WTC11 (cell line): ENCODE data around the gene SYCP3. TPM values are rescaled to one million over a fixed set of nuclear protein-coding genes. Genes with fewer than 3 reads are reported as not detected.

Experiments used
- ATAC-seq: fragments of 200-7000 bp; cut with Tn5 transposase; 2 replicates; pipeline ENCODE4 v1.10.0; 2021; ENCODE audit warnings: mild to moderate bottlenecking, moderate library complexity
- CTCF ChIA-PET: fragments of 300-600 bp; sonication (Branson Sonifier 250); formaldehyde crosslinking; loops from one replicate; lab custom pipeline; 2021; ENCODE audit warnings: antibody characterized with exemption; lab: Charles Lee
- POLR2A ChIA-PET: fragments of 350-600 bp; sonication (Branson Sonifier 250); formaldehyde crosslinking; loops from one replicate; lab custom pipeline; 2021; ENCODE audit warnings: antibody characterized with exemption; lab: Charles Lee
- DNase-seq: peaks from one replicate; pipeline ENCODE4 v3.0.0; 2021; ENCODE audit warnings: low spot score
- H3K27ac Mint-ChIP-seq: 2 replicates; pipeline ENCODE4 v1.8.0; 2021; ENCODE audit warnings: mixed read lengths
- H3K27me3 Mint-ChIP-seq: 2 replicates; pipeline ENCODE4 v1.8.0; 2021; ENCODE audit warnings: low read depth, mild to moderate bottlenecking, moderate library complexity, mixed read lengths
- H3K36me3 Mint-ChIP-seq: 2 replicates; pipeline ENCODE4 v1.8.0; 2021; ENCODE audit warnings: mixed read lengths
- H3K4me1 Mint-ChIP-seq: 2 replicates; pipeline ENCODE4 v1.8.0; 2022; ENCODE audit warnings: mixed read lengths
- H3K4me3 Mint-ChIP-seq: 2 replicates; pipeline ENCODE4 v1.8.0; 2021; ENCODE audit warnings: mild to moderate bottlenecking, moderate library complexity, mixed read lengths
- H3K9me3 Mint-ChIP-seq: 2 replicates; pipeline ENCODE4 v1.8.0; 2021; ENCODE audit warnings: mixed read lengths
- AFF4 ChIP-seq: sonication (generic); formaldehyde crosslinking; IDR thresholded peaks from 2 replicates; pipeline ENCODE4 v1.8.1; 2023; ENCODE audit warnings: mild to moderate bottlenecking, missing genetic modification reagents, borderline replicate concordance
- ATF6 ChIP-seq: sonication (generic); formaldehyde crosslinking; IDR thresholded peaks from 2 replicates; pipeline ENCODE4 v1.8.1; 2023; ENCODE audit warnings: mild to moderate bottlenecking, missing genetic modification reagents
- CBFB ChIP-seq: sonication (generic); formaldehyde crosslinking; IDR thresholded peaks from 2 replicates; pipeline ENCODE4 v1.8.1; 2022; ENCODE audit warnings: mild to moderate bottlenecking, low read depth, missing genetic modification reagents
- CDX4 ChIP-seq: fragments of 250-450 bp; sonication (Bioruptor Pico); IDR thresholded peaks from 2 replicates; pipeline ENCODE4 v1.9.0; 2021; ENCODE audit warnings: moderate library complexity, mild to moderate bottlenecking, inconsistent platforms, borderline replicate concordance
- ESRRA ChIP-seq: sonication (generic); formaldehyde crosslinking; IDR thresholded peaks from 2 replicates; pipeline ENCODE4 v1.8.1; 2022; ENCODE audit warnings: mild to moderate bottlenecking, missing genetic modification reagents, borderline replicate concordance
- GABPB1 ChIP-seq: sonication (generic); formaldehyde crosslinking; IDR thresholded peaks from 2 replicates; pipeline ENCODE4 v1.8.1; 2023; ENCODE audit warnings: mild to moderate bottlenecking, missing genetic modification reagents
- HMGA2 ChIP-seq: fragments of 250-450 bp; sonication (Bioruptor Pico); IDR thresholded peaks from 2 replicates; pipeline ENCODE4 v1.4.0; 2021; ENCODE audit warnings: mild to moderate bottlenecking, moderate library complexity
- JAZF1 ChIP-seq: fragments of 250-450 bp; sonication (Bioruptor Pico); IDR thresholded peaks from 2 replicates; pipeline ENCODE4 v1.9.0; 2021; ENCODE audit warnings: moderate library complexity, mild to moderate bottlenecking, inconsistent platforms
- JUN ChIP-seq: sonication (generic); formaldehyde crosslinking; IDR thresholded peaks from 2 replicates; pipeline ENCODE4 v1.8.0; 2023; ENCODE audit warnings: mild to moderate bottlenecking, missing genetic modification reagents
- KAT7 ChIP-seq: sonication (generic); formaldehyde crosslinking; IDR thresholded peaks from 2 replicates; pipeline ENCODE4 v1.8.1; 2023; ENCODE audit warnings: missing genetic modification reagents, mild to moderate bottlenecking, borderline replicate concordance
- MYBL2 ChIP-seq: sonication (generic); formaldehyde crosslinking; IDR thresholded peaks from 2 replicates; pipeline ENCODE4 v1.8.1; 2023; ENCODE audit warnings: mild to moderate bottlenecking, moderate library complexity, missing genetic modification reagents
- NFATC4 ChIP-seq: fragments of 250-450 bp; sonication (Bioruptor Pico); IDR thresholded peaks from 2 replicates; pipeline ENCODE4 v1.9.0; 2021; ENCODE audit warnings: mild to moderate bottlenecking
- NR1H2 ChIP-seq: sonication (generic); formaldehyde crosslinking; IDR thresholded peaks from 2 replicates; pipeline ENCODE4 v1.9.0; 2021; ENCODE audit warnings: mild to moderate bottlenecking, moderate library complexity, missing genetic modification reagents
- NR3C1 ChIP-seq: sonication (generic); formaldehyde crosslinking; conservative IDR thresholded peaks from 2 replicates; pipeline ENCODE4 v1.8.1; 2023; ENCODE audit warnings: low read depth, mild to moderate bottlenecking, missing genetic modification reagents
- RORB ChIP-seq: fragments of 250-450 bp; sonication (Bioruptor Pico); IDR thresholded peaks from 2 replicates; pipeline ENCODE4 v1.9.0; 2021; ENCODE audit warnings: mild to moderate bottlenecking
- SMAD3 ChIP-seq: sonication (generic); formaldehyde crosslinking; IDR thresholded peaks from 2 replicates; pipeline ENCODE4 v1.8.0; 2022; ENCODE audit warnings: missing genetic modification reagents, mild to moderate bottlenecking, borderline replicate concordance
- SP1 ChIP-seq: sonication (generic); formaldehyde crosslinking; conservative IDR thresholded peaks from 2 replicates; pipeline ENCODE4 v1.8.1; 2022; ENCODE audit warnings: missing genetic modification reagents
- TCF7 ChIP-seq: sonication (generic); formaldehyde crosslinking; IDR thresholded peaks from 2 replicates; pipeline ENCODE4 v1.8.0; 2022; ENCODE audit warnings: mild to moderate bottlenecking, low read depth, missing genetic modification reagents, moderate library complexity
- TP53 ChIP-seq: sonication (generic); formaldehyde crosslinking; IDR thresholded peaks from 2 replicates; pipeline ENCODE4 v1.8.1; 2023; ENCODE audit warnings: mild to moderate bottlenecking, missing genetic modification reagents
- USF1 ChIP-seq: sonication (generic); formaldehyde crosslinking; IDR thresholded peaks from 2 replicates; pipeline ENCODE4 v1.8.0; 2022; ENCODE audit warnings: mild to moderate bottlenecking, missing genetic modification reagents
- total RNA-seq: library from RNA; stranded (reverse); gene quantifications from 3 replicates; pipeline ENCODE4 v1.2.3, GENCODE V29; 2021
- TF ChIP-seq, protein P1 (sequence below): fragments of 250-450 bp; sonication (Bioruptor Pico); IDR thresholded peaks from 2 replicates; pipeline ENCODE4 v1.9.0; 2021; ENCODE audit warnings: mild to moderate bottlenecking
- TF ChIP-seq, protein P2 (sequence below): sonication (generic); formaldehyde crosslinking; IDR thresholded peaks from 2 replicates; pipeline ENCODE4 v1.8.1; 2023; ENCODE audit warnings: mild to moderate bottlenecking, moderate library complexity, missing genetic modification reagents
- TF ChIP-seq, protein P3 (sequence below): sonication (generic); formaldehyde crosslinking; IDR thresholded peaks from 2 replicates; pipeline ENCODE4 v1.8.0; 2022; ENCODE audit warnings: mild to moderate bottlenecking, missing genetic modification reagents

Gene SYCP3
- total RNA-seq, 1 experiment from 2014 or later: 0.15 TPM

GRCh38 chr12:101700299-101700820, 38.9 kb downstream of the SYCP3 start:
- TF ChIP-seq USF1 (CRISPR knock-in tag) (no peak), GABPB1 (CRISPR knock-in tag) (no peak), RORB (CRISPR knock-in tag) (no peak), JUN (CRISPR knock-in tag) (no peak), JAZF1 (CRISPR knock-in tag) (no peak), SMAD3 (CRISPR knock-in tag) (no peak), TP53 (CRISPR knock-in tag) (no peak), NFATC4 (CRISPR knock-in tag) (no peak), CDX4 (CRISPR knock-in tag) (no peak), TCF7 (CRISPR knock-in tag) (no peak), KAT7 (CRISPR knock-in tag) (no peak), AFF4 (no peak), CBFB (CRISPR knock-in tag) (no peak), NR3C1 (CRISPR knock-in tag) (no peak), ESRRA (CRISPR knock-in tag) (no peak)
- TF ChIP-seq, protein P1, sequence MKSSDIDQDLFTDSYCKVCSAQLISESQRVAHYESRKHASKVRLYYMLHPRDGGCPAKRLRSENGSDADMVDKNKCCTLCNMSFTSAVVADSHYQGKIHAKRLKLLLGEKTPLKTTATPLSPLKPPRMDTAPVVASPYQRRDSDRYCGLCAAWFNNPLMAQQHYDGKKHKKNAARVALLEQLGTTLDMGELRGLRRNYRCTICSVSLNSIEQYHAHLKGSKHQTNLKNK (CRISPR knock-in tag): no peak
- POLR2A ChIA-PET: no interaction called here
- DNase-seq: no peak
- Mint-ChIP-seq H3K9me3 (no peaks in the 10 kb centered on the region), H3K36me3 (no peaks in the 10 kb centered on the region), H3K4me3 (no peak overlapping the region), H3K27me3 (peaks cover 19% of the 10 kb centered on the region), H3K27ac (no peak overlapping the region), H3K4me1 (peaks cover 39% of the 10 kb centered on the region)
- no peak for ATAC-seq
- CTCF ChIA-PET: no interaction called here

DNA sequence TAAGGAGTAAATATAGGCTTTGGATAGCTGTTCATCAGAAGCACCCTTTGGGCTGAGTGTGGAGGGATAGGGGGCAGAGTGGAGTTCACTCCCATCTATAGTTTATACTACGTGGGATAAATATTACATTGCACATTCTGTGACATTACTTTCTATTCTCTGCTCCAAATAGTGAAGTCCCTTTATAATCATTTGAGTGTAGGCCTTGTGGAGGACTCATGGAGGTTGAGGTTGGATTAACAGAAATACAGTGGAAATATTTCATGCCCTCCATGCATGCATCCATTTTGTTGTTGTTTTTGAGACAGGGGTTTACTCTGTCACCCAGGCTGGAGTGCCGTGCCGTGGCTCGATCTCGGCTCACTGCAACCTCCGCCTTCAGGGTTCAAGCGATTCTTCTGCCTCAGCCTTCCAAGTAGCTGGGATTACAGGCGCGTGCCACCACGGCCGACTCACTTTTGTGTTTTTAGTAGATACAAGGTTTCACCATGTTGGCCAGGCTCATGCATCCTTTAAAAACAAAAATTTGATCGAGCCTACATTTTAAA, 40.4 kb downstream of the SYCP3 start:
- Mint-ChIP-seq H3K27ac (no peak overlapping the region; the same call in 1 of the 2 replicates), H3K36me3 (no peaks in the 10 kb centered on the region), H3K4me1 (peaks cover 39% of the 10 kb centered on the region), H3K27me3 (peaks cover 23% of the 10 kb centered on the region), H3K4me3 (peak overlapping the region; percentile 89), H3K9me3 (no peaks in the 10 kb centered on the region)
- ChIA-PET CTCF (interaction anchor here (0.8 to 1.4 kb wide), 3 partner anchors 16 to 141 kb away, joined by 3 to 7 read pairs (median 5); no protein-coding TSS in a partner anchor), POLR2A (no interaction called here)
- no peak for ATAC-seq
- DNase-seq: no peak
- TF ChIP-seq SP1 (no peak), NR1H2 (CRISPR knock-in tag) (no peak), ATF6 (CRISPR knock-in tag) (no peak), HMGA2 (no peak), NFATC4 (CRISPR knock-in tag) (no peak), MYBL2 (no peak)
- TF ChIP-seq, protein P2, sequence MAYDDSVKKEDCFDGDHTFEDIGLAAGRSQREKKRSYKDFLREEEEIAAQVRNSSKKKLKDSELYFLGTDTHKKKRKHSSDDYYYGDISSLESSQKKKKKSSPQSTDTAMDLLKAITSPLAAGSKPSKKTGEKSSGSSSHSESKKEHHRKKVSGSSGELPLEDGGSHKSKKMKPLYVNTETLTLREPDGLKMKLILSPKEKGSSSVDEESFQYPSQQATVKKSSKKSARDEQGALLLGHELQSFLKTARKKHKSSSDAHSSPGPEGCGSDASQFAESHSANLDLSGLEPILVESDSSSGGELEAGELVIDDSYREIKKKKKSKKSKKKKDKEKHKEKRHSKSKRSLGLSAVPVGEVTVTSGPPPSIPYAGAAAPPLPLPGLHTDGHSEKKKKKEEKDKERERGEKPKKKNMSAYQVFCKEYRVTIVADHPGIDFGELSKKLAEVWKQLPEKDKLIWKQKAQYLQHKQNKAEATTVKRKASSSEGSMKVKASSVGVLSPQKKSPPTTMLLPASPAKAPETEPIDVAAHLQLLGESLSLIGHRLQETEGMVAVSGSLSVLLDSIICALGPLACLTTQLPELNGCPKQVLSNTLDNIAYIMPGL (CRISPR knock-in tag): no peak
- TF ChIP-seq, protein P3, sequence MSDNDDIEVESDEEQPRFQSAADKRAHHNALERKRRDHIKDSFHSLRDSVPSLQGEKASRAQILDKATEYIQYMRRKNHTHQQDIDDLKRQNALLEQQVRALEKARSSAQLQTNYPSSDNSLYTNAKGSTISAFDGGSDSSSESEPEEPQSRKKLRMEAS (CRISPR knock-in tag): no peak
